Suprapubic skin (tissue), 3 donors: ENCODE data around the gene WDR45B.

Source experiments
- CTCF ChIP-seq, 2 donors: fragments of 200-600 bp in 1 of 2; fragments of 450-650 bp in 1 of 2; sonication (generic) in 1 of 2; IDR thresholded peaks; one replicate each; pipeline ENCODE4 v1.5.1; 2016 to 2019; ENCODE audit warnings: antibody characterized with exemption in 2 of 2, mild to moderate bottlenecking in 1 of 2, moderate library complexity in 1 of 2
- POLR2A ChIP-seq, 2 donors: fragments of 450-650 bp; IDR thresholded peaks; one replicate each; pipeline ENCODE4 v1.6.1; 2017; ENCODE audit warnings: antibody characterized with exemption in 2 of 2, mild to moderate bottlenecking in 2 of 2, moderate library complexity in 2 of 2

GRCh38 chr17:82657926-82658325 is 9.7 kb upstream of the WDR45B start:
- TF ChIP-seq CTCF (IDR thresholded peaks at IDR 0.05), result no peak
- no peak for TF ChIP-seq POLR2A (IDR thresholded peaks at IDR 0.05)
